HG02938 (cell line): ENCODE data around the gene PRKG1.
A peak's percentile ranks its signal among the peaks of the same experiment; 100 is the strongest.
"Not testable (repeated sequence)": the region's sequence is repeated elsewhere in the genome, so short reads cannot be mapped to it uniquely, and the experiment has no call there.

Source experiments
- ATAC-seq: cut with Tn5 transposase; IDR thresholded peaks from one replicate; pipeline ENCODE4 v1.9.1; 2021; ENCODE audit warnings: mild to moderate bottlenecking, moderate library complexity; ENCODE audit not compliant: unreplicated experiment

PRKG1 gene

DNA sequence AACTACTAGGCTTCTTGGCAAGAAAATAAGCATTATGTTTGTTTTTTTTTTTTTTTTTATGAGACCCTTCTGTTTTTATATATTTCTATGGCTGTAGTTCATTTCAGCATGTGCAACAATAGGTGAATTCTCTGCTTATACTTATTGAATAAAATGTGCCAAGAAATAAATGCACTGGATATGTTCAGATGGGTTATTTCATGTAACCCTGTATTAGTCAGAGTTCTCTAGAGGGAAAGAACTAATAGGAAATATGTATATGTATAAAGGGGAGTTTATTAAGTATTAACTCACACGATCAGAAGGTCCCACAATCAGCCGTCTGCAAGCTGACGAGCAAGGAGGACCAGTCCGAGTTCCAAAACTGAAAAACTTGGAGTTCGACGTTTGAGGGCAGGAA lies 332.3 kb downstream of the PRKG1 start:
- no peak for ATAC-seq

DNA sequence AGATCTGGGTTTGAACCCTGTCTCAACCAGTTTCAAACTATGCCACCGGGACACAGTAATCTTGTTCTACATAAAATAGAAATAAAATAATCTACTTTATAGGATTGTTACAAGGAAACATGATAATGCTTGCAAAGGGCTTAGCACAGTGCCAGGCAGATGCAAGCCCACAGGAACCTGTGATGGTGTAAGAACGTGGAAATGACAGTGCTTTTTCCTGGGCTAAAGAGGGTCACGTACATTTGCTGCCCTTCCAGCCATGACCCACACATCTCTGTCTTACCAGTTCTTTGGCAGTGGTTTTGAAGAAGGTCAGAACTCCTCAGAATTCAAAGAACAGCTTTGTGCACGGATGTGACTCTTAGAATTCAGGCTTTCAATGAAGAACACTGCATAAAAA lies 342.2 kb downstream of the PRKG1 start:
- ATAC-seq: no peak

DNA sequence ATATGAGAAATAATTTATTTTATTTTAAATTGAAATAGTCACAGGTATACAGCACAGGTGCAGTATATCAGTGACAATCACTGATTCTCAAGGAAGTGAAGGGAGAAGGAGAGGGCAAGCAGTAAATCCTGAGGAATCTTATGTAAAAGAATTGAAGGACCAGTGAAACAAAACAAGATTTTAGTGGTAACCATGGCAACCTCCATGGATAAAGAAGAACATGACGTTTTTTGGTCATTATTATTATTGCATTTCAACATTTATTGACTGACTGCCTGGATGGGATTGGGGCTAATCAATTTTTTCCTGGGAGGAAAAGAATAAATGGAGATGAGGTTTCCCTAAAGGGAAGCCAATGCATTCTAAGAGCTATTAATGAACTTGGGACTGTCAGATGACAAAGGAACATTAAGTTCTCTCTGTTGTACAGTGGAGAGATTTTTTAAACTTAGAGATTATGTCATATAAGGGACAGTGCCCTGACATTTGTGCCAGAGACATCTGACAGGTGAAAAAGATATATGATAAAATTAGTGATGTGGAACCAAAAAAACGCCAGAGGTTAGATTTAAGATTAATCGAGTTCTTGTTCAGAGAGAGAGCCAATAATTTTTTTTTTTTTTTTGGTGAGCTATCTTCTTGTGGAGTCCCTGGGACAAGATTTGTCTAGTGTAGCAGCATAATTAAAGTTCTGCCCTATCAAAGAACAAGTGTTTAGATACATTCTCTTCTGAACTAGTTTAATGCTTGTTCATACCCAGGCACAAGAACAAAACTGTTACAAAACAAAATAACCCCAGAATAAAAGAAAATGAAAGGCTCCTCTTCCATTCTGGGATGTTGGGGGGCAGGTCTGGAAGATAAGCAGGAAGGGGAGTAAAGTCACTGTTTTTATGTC lies 345.2 kb downstream of the PRKG1 start:
- no peak for ATAC-seq

DNA sequence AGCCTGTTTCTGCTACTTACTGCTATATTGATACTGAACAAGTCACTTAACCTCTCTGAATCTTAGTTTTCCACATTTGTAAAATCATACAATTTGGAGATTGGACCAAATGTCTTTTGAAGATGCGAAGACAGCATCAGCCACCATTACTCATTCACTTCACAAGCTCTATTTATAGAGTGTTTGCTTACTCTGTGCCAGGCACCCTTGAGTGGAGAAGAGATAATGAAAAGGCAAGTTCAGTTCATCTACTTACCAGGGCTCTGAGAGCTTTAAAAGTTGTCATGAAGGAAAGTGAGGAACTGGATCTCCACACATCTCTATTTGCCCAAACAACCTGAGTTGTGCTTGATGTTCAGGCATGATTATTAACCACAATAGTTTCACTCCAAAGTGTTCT lies 347.6 kb downstream of the PRKG1 start:
- no peak for ATAC-seq

DNA sequence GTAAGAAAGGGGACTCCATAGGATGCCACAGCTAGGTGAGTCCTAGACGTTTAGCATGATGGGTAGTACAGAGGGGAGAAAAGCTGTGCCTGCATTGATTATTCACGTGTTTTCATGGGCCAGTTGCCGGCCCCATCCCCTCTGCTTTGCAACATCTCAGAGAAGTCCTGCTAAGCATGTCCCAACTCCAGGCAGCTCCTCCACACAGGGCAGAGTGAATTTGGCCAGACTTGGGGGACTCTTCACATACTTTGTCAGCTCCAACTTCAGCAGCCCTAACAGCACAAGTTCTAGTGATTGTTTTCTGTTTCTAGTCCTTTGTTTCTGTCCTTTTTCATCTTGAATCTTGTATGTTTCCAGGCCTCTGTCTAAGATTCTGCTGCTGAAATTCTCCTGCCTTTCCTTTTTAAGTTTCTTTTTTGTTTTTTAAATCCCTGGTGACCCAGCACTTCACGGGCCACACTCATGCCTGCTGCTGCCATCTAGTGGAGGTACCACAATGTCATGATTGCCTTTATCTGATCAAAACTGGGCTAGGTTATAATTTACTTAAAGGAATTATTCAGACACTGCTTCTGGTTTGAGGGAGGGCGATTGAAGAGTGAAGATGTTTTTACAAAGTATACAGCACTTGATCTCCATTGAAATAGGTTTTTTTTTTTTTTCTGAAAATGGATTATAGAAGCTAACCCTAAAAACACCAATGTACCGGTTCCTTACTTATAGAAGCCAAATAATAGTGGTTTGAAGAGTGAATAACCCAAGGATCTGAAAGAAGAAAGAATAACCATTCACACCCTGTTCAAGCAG lies 348.2 kb downstream of the PRKG1 start:
- peak; percentile 71 for ATAC-seq

DNA sequence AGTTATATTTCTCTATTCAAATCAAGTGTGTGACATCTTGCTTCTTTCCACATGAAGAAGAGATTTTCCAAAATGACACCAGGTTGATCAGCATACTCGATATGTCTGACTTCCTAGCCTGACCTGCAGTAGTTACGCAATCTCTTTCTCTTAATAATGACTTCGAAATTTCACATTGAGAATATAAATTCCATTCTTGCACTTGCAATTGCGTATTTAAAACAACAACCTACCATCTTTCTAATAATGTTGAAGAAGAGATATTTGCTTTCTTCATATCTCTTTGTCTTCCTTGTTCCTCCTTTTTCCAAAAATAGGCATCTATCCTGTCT lies 348.8 kb downstream of the PRKG1 start:
- no peak for ATAC-seq

DNA sequence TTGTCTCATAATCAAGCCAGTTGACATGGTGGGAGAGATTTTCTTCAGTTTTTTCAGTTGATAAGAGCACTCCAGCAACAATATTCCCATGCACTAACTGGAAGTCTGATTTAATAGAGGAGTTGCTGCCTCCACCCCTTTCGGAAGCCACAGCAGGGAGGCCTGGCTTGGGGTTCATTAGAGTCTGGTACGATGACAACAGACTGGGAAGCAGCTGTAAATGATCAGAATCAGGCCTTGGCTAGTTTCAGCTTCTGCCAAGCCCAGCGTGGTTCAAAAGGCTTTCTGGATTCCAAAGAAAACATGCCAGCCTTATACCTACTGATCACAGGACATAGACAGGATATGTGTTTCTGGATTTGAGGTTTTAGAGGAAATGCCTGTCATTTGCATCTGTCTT lies 351.1 kb downstream of the PRKG1 start:
- no peak for ATAC-seq

DNA sequence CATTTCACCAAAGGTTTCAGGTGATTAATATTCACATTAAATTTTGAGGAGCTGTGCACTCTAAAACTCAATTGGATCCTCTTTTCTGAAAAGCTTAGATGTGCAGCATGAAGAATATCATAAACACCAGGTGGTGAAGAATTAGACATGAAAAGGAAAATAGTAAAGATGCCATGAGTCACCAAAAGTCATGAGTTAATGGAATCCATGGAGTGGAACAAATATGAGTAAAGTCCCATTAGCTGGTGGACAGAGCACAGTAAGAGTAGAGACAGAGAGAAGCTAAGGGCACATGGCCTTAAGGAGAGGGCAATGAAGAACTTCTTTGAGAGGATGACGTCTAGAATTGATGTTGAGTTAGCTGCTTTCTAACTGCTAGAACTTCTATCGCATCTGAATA lies 353.5 kb downstream of the PRKG1 start:
- no peak for ATAC-seq

DNA sequence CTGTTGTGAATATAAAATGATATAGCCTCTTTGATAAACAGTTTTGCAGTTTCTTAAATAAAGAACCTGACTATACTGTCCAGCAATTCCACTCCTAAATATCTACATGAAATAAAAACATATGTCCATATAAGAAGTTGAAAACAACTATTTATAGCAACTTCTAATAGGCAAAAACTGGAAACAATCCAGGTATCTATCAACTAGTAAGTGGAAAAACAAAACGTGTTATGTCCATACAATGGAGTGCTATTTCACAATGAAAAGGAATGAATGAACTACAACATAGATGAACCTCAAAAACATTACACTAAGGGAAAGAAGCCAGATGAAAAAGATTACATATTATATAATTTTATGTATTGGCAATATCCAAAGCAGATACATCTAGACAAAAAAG lies 356.2 kb downstream of the PRKG1 start:
- no peak for ATAC-seq

DNA sequence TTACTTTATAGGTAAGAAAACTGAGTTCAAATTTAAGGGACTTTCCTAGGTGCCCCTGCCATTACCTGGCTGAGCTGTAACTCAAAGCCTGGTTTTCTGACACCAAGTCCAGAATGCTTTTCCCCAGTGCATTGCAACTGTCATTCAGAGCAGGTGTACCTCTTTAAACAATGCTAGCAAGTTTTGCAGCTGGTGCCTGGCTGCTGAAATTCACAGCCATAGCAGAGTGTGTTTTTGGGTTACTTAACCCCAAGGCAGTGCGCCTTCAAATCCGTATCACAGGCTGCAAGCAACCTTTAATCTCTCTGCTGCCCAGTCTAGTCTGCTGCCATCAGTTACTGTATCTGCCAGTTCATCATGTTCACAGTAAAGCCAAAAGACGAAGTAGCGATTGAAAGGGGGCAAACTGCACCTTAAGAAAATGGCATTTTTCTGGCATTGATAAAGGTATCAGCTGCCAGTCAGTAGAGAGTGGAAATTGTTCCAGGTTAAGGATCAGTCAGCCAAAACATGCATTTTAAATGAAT lies 359.7 kb downstream of the PRKG1 start:
- no peak for ATAC-seq

DNA sequence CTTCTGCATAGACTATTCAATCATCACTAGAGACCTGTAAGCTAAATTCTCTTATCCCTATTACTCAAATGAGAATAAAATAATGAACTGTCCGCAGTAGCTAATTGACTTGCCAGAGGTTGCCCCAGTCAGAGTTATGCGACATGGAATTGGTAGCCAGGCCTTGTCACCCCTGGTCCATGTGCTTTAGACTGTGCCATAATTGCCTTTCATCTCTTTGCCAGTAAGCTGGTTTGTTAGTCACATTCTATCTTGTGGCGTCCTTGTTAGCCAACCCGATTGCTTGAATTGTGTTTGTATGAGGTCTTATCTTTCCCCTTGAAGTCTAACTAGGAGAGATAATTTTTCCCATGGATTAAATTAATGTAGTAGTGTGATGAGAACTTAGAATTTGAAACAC lies 362.5 kb downstream of the PRKG1 start:
- ATAC-seq: no peak

DNA sequence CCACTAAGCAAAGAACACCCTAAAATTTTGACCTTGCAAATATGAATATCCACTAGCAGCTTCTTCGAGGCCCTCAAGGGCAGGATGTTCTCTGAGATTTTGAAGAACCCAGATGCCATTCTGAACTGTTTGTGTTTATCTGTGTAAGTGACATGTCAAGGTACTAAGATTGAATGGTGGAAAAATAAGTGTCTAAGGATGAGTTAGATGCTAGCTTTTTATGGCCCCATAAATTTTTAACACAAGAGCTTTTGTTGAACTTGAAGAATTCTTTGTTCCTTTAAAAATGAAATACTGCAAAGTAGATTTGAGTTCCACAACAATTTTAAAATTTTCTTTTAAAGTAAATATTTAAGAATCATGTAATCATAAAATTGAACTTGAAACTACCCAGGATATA lies 365.4 kb downstream of the PRKG1 start:
- ATAC-seq: no peak

DNA sequence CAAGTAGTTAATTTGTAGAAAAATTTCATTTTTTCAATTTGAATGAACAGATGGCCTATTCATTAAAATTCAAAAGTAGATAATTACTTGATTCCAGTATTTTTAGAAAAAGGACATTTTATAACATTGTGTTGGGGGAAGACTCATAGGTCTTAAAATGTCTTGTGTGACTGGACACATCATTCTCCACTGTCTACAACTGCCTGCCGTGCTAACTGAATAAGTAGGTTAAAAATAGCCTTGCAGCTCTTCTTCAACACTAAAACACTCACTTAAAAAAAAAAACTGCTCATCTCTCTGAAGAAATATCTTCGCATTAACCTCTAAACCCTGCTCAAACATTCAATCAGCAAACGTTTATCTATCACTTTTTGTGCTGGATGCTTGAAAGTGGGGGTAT lies 371.3 kb downstream of the PRKG1 start:
- no peak for ATAC-seq

DNA sequence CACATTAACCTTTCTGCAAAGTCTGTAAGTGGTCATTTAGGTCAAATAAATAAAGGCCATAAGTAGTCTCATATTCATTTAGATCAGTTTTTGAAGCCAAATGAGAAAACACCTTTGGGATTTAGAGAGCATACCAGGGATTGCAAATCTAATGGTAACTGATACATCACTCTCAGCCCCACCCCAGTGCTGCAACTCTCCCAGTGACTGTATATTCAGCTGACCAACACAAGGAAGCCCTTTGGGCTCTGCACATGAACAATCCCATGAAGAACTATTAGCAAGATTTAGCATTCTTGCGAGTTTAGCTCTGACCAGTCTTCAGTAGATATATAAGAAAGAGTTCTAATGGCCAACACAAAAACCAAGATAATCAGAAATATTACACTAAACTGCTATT lies 372.8 kb downstream of the PRKG1 start:
- no peak for ATAC-seq

DNA sequence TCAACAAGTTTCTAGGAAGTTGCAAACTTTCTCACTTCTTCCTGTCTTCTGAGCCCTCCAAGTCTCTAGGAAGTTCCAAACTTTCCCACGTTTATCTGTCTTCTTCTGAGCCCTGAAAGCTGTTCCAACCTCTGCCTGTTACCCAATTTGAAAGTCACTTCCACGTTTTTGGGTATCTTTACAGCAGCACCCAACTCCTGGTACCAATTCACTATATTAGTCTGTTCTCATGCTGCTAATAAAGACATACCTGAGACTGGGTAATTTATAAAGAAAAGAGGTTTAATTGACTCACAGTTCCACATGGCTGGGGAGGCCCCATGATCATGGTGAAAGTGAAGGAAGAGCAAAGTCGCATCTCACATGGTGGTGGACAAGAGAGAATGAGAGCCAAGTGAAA lies 381.5 kb downstream of the PRKG1 start:
- ATAC-seq: not testable (repeated sequence)

DNA sequence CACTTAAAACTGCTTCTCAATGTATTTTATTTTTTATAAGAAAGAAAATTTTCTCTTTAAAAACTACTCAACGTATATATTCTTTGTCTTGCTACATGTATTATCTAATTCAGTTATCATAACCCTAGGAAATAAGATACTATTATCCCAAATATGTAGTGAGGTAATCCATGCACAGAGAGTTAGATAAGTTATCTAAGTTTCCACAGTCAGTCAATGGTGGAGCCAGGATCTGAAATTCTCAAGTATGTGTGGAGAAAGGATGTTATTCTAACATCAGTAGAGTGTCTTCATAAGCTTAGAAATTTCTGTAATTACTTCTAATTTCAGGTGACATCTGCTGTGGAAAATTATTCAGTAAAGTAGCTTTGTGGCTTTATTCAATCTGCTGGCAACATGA lies 385.2 kb downstream of the PRKG1 start:
- no peak for ATAC-seq

DNA sequence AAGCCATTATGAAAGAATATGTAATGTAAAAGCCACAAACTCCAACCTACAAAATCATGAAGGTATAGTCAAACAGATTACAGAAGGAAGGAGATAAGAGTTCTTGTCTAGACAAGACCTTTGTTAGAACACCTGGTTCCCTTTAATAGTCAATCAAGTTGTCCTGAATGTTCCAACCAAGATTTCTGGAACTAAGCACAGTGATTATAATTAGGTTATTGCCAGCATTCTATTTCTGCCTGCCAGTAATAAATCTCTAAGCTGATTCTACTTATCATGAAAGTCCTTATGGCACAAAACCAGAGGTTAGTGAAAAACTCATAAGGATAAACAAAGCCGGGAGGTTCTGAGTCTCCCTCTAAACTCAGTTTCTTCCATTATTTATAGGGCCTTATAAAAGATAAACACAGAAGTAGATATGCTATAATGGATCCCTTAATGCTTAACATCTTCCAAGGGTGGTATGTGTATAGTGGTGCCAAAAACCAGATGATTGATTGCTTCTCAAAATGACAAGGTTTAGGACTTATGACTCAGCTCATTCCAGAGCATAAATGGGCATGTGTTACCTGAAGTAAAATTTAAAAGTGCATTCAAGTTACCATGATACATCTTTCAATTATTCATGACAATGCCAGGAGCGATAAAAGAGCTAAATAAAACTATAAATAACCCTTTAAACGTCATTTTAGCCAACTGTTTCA lies 387.9 kb downstream of the PRKG1 start:
- no peak for ATAC-seq

DNA sequence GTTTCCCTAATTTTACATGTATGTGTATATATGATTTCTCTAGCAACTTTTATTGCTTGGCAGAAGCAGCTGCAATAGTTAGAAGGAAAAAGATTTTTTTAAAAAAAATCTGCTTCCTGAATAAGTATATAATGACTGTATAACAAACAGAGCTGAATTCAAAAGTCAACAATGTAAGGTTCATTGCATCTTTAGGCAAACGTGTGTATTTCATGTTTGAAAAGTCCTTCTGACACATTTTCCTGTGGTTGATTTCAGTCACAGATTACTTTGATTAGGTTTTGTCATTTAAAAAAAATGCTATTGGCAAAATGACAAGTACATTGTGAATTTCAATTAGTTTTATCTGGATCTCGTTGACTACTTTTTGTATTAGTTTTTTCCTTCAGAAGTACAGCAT lies 394.1 kb downstream of the PRKG1 start:
- ATAC-seq: no peak

DNA sequence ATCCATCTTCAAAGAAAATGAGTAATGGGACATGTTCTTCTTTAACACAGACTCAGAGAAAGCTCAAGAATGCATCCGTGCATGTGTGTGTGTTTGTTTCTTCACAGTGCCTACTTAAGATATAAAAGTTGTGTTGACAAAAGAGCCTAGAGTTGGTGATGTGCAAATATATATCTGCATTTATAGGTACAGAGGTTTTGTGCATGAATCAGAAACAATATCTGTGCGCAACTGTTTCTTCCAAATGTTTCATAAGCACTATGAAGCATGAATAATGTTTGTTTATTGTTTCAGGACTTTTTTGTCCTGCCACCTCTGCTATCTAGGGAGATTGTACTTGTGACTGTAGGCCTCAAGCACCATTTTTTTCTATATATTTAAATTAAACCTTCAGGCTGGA lies 395.4 kb downstream of the PRKG1 start:
- no peak for ATAC-seq

DNA sequence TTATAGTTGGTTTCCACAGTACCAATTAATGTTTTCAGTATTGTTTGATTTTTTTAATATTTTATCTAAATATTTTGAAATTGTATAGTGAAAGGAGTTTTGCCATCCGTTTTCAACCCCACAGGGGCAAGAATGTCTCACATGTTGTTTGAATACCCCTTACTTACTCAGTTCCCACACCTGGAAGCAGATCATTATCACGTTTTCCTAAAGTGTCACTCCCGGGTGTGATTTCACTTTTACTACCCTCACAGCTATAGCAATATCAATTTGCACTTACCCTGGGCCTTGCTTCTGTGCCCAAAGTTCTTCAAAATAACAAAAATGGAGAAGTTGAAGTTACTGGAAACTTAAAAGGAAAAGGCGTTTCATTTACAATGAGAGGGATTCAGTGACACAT lies 397.0 kb downstream of the PRKG1 start:
- ATAC-seq: no peak

DNA sequence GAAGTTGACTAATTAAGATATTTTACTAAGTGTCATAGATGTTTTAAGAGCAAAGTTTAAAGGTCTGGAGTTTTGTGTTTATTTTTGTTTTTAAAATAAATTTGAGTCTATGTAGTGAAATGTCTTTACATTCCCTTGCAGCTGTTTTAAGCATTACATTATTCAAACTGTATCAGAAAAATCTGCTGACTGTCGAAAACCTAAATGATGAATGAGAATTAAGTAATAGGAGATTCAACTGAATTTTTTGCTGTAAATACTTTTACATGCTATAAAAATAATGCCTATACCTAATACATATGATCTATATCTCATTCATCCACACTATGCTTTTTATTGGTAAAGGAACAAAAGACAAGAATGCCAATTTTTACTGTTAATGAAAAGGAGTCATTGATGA lies 397.9 kb downstream of the PRKG1 start:
- ATAC-seq: no peak

DNA sequence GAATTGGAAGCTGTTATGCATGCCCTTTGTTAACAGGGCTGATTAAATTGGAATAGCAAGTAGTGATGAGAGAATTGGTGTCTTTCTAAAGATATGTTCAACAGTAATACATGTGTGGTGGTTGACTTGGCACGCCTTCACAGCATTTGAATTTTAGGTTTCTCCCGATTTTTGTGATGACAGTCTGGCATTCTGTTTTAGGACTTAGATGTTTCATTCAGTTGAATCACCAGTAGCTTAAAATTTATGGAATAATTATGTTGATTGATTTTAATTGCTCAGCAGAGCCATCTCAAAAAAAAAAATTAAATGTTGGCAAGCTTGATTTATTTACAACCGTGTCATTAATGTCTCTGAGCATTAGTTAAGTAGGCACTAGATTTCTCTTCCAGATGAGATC lies 405.4 kb downstream of the PRKG1 start:
- ATAC-seq: no peak
